Posterior vena cava (tissue), 2 donors: ENCODE data around the gene ZNF169. TPM values are rescaled to one million over a fixed set of nuclear protein-coding genes. Genes with fewer than 3 reads are reported as not detected.
"Not testable (repeated sequence)": the region's sequence is repeated elsewhere in the genome, so short reads cannot be mapped to it uniquely, and the experiment has no call there.

Experiments used
- DNase-seq: peaks from one replicate; pipeline ENCODE4 v3.0.0-alpha.2; 2020; ENCODE audit warnings: low spot score
- intact Hi-C, 2 donors: fragments of 100-400 bp; cut with DNase I; formaldehyde crosslinking; loops; one replicate each; pipeline versions ENCODE4 v1.14.1 to v1.14.2; 2022 to 2023
- long read RNA-seq, 2 donors: library from polyadenylated mRNA; unstranded; transcript quantifications; one replicate each; pipeline ENCODE4 v2.0.0, GENCODE V29; 2020 to 2021
- total RNA-seq, 2 donors: library from RNA; stranded (reverse); fragmentation: NEBNext Ultra II Directional; extraction: Animal tissue kit (Norgen Biotek cat#: 25700); gene quantifications; one replicate each; pipeline ENCODE4 v1.2.1, GENCODE V29; 2021
- donor health status: DM: yes; HTN: yes; CAD: no.
- donor health status: DM: yes; HTN: yes; CAD: no.

Gene ZNF169
- 1 to 10 TPM; 3.8 to 4.3 TPM for total RNA-seq
- long read RNA-seq, donor 1, partial matches to known transcripts = 0 of 1 reads
- long read RNA-seq, donor 1, other reads (novel, unspliced or antisense) = 1 of 1 reads
- long read RNA-seq, donor 2, partial matches to known transcripts = 1 of 4 reads
- long read RNA-seq, donor 2, other reads (novel, unspliced or antisense) = 0 of 4 reads

DNA sequence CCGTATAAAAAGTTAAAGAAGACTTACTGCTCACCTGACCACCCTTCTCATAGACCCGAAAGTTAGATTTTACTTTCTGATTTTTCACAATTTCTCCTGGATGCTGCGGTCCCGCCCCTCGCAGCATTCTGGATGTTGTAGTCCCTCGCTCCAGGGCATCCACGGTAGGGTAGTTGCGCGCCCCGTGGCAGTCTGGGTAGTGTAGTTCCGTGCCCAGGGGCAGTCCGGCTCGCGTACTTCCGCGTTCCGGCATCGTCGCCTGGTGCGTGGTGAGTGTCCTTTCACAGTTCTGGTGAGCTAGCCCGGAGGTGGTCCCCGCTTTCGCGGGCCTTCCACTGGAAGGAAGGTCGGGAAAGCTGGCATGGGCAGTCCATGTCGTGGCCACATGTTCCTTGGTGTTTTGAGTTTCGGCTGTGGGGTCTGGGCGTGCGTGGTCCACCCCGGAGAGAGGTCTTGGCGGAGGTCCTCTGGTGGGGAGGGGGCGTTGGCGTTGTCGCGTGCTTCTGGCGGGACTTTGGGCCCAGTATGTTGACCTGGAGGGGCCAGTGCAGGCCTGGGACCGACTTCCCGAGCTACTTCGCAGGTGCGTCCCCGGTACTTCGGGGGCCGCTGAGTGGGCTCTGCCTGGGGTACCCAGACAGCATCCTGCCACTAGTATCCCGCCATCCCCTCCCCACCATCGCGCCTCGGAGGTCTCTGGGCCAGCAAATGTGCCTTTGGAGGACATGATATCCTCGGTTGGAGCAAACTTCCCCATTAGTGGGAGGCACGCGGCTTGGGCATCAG lies at the start of gene ZNF169:
Gene ZNF169 (plus strand): TSS at position 222 of the 786 bp plus-strand sequence. CDS start 19,515 bp downstream, outside the sequence.
- DNase-seq = peak; percentile 98
- intact Hi-C loops = no loop called here

DNA sequence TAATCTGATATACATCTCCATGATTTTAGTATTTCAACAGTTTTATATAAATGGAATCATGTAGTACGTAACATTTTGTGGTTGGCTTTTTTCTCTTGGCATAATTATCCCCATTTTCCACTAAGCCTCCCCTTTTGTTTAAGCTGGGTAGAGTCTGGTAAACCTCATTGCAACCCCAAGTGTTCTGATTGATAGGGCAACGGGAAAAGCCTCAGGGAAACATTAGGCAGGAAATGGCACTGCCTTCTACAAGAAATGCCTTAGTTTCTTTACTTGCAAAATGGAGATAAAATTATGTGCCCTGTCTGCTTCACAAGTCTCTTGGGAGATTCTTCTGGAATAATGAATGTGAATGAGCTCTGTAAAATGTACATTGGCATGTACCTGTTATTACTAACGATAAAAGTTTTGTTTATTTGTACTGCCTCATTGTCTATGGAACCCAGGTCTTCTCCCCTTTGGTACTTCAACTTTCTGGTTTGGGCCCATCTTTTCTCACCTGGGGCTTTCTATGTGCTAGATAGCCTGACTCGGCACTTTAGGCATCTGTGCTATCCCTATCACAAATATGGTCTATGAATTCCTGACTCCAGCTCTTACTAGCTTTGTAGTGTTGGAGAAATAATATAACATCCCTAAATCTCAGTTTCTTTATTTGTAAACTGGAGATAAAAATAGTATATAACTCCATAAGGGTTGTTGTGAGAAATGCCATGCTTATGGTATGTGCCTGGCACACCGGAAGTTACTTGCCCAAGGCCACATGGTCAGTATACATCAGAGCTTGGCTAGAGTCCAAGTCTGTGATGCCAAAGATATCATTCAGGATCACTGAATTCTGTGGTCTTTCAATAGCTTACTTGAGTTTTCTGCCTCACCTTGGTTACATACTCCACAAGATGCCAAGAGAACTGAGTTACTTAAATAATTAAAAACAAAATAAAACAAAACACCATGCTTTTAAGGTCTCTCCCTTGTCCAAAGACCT lies 48.2 kb upstream of the ZNF169 start:
- DNase-seq = no peak
- intact Hi-C loops = loop anchor here (5.0 to 10.0 kb wide), 2 partner anchors 144 to 526 kb away; no protein-coding TSS in a partner anchor

DNA sequence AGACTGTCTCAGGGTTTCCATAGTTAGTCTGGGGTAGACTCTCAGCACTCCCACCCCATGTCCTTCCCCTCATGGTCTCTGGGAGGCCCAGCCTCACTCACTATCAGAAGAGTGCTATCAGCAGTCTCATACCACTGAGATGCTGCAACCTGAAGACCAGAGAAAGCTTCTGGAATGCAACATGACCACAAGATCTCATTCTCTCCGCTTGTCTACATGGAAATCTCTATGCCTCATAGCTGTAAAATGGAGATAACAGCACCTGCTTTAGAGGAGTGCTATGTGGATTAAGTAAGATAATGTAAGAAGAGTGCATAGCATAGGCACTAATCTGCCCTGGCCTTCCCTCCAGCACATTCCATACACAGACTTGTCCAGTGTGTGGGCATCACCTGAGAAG lies 47.0 kb upstream of the ZNF169 start:
- intact Hi-C loops = loop anchor here (2.0 to 10.0 kb wide), 3 partner anchors 145 to 527 kb away; no protein-coding TSS in a partner anchor
- no peak for DNase-seq

DNA sequence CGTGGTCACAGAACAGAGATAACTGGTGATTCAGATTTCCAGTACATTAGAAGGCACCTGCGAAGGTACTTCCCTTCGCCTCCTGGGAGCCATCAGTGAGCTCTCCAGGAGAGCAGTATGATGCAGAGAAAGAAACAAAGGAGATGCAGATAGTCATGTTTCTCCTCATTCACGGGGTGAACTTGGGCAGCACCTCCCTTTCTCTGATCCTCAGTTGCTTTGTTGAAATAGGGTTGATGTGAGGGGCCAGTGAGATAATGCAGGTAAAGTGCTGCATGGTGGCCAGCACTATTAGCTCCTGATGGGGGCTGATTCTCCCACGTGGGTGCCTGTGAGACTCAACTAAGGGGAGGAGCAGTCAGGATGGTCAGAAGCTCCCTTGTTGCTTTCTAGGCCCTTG lies 46.6 kb upstream of the ZNF169 start:
- intact Hi-C loops = loop anchor here (2.0 to 10.0 kb wide), 3 partner anchors 145 to 528 kb away; no protein-coding TSS in a partner anchor
- DNase-seq = no peak

DNA sequence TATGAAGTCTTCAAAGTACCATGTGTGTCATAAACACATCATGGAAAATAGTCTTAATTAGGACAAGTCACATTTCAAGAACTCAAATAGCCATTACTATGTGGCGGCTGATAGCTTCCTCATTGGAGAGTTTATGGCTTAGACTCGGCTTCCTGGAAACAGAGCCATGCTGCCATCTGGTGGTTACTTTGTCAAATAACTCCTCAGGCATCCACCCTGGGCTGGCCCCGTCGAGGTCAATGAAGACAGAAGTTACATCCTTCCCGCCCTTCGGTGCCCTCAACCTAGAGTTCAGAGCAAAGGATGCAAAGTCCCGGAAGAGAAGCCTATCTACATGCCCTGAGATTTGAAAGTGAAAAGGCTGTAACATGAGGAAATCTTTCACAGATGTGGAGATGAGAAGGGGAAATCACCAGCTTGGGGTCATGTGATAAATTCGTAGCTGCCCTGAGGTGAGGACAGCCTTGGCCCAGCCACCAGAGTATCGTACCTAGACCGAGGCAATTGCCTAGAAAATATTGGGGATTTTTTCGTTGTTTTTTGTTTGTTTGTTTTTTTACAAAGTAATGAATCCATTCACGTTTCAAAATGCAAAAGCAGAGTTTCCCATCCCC lies 45.5 kb upstream of the ZNF169 start:
- DNase-seq = peak; percentile 88
- intact Hi-C loops = loop anchor here (2.0 to 10.0 kb wide), 3 partner anchors 146 to 529 kb away; no protein-coding TSS in a partner anchor

DNA sequence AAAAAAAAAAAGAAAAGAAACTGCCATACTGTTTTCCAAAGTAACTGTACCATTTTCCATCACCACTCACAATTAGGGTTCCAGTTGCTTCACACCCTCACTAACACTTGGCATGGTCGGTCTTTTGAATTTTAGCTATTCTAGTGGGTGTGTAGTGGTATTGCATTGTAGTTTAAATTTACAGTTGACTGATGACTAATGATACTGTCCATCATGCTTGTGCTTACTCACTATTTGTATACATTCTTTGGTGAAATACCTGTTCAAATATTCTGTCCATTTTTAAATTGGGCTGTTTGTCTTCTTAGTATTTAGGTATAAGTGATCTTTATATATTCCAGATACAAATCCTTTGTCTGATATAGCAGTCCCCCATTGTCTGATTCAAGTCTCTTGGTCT lies 36.2 kb upstream of the ZNF169 start:
- intact Hi-C loops = no loop called here
- no peak for DNase-seq

DNA sequence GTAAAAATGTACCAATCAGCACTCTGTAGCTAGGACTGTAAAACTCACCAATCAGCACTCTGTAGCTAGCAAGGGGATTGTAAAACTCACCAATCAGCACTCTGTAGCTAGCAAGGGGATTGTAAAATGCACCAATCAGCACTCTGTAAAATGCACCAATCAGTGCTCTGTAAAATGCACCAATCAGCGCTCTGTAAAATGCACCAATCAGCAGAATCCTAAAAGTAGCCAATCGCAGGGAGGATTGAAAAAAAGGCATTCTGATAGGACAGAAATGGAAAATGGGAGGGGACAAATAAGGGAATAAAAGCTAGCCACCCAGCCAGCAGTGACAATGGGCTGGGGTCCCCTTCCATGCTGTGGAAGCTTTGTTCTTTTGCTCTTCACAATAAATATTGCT lies 33.7 kb upstream of the ZNF169 start:
- DNase-seq, intact Hi-C loops: not testable (repeated sequence)

DNA sequence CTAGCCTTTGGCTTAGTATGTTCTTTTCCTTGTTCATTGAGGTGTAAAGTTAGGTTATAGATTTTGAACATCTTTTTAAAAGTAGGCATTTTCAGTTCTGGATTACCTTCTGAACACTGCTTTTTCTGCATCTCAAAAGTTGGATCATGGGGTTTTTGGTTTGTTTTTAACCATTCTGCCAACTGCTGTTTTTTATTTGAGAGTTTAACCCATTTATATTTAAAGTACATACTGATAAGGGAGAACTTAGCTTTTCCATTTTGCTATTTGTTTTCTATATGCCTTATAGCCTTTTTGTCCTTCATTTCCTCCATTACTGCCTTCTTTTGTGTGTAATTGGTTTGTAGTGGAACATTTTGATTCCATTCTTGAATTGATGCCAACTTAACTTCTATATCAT lies 30.5 kb upstream of the ZNF169 start:
- intact Hi-C loops = no loop called here
- no peak for DNase-seq

DNA sequence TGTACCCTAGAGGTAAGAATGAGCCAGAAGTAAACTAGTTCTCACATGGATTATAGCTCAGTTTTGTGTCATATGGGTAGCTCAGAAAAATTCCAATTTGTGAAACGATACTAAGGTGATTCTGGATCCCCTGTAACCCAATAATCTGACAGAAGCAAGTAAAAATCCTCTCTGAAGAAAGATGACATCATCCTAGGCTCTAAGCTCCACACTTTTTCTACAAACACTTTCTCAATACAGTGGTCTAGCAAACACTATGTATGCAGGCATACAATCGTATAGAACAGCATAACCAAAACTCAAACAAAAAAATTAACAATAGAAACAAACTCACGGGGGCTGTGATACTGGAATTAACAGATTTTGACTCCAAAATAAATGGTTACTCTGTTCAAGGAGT lies 26.7 kb upstream of the ZNF169 start:
- no peak for DNase-seq
- intact Hi-C loops = no loop called here

DNA sequence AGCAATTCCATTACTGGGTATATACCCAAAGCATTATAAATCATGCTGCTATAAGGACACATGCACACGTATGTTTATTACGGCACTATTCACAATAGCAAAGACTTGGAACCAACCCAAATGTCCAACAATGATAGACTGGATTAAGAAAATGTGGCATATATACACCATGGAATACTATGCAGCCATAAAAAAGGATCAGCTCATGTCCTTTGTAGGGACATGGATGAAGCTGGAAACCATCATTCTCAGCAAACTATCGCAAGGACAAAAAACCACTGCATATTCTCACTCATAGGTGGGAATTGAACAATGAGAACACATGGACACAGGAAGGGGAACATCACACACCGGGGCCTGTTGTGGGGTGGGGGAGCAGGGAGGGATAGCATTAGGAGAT lies 18.0 kb upstream of the ZNF169 start:
- intact Hi-C loops, DNase-seq: not testable (repeated sequence)

DNA sequence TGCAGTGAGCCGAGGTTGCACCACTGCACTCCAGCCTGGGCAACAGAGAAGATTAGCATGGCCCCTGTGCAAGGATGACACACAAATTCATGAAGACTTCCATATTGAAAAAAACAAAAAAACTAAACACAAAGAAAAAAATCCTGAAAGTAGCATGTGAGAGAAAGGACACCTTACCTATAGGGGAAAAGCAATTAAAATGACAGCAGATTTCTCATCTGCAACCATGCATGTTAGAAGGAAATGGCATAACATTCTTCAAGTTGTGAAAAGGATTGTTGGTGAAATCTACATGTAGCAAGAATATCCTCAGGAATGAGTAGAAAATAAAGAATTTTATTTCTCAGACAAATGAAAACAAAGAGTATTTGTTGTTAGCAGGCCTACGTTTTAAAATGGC lies 13.4 kb upstream of the ZNF169 start:
- intact Hi-C loops = no loop called here
- DNase-seq = no peak

DNA sequence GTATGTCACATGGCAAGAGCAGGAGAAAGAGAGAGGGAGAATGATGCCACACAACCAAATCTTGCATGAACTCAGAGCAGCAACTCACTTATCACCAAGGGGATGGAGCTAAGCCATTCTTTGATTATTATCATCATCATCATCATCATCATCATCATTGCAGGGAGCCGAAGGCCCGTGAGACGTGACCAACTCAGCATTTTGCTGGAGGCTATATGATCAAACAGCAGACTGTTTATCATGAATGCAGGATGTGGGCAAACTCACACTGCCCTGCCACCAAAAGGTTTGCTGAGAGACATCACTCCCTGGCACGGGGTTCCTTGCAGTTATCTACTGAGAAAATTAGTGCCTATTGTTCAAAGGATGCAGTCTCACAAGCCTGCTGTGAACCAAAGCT lies 8.6 kb upstream of the ZNF169 start:
- no peak for DNase-seq
- intact Hi-C loops = no loop called here

DNA sequence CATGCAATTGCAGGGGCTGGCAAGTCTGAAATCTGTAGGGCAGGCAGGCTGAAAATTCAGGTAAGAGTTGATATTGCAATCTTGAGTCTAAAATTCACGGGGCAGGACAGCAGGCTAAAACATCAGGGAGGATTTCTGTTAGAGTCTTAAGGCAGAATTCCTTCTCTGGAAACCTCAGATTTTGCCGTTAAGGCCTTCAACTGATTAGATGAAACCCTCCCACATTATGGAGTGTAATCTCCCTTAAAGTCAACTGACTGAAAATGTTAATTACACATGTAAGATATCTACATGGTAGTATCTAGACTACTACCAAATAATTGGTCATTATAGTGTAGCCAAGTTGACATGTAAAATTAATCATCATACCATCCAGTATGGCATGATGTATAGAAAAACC lies 3.1 kb upstream of the ZNF169 start:
- DNase-seq = no peak
- intact Hi-C loops = no loop called here

DNA sequence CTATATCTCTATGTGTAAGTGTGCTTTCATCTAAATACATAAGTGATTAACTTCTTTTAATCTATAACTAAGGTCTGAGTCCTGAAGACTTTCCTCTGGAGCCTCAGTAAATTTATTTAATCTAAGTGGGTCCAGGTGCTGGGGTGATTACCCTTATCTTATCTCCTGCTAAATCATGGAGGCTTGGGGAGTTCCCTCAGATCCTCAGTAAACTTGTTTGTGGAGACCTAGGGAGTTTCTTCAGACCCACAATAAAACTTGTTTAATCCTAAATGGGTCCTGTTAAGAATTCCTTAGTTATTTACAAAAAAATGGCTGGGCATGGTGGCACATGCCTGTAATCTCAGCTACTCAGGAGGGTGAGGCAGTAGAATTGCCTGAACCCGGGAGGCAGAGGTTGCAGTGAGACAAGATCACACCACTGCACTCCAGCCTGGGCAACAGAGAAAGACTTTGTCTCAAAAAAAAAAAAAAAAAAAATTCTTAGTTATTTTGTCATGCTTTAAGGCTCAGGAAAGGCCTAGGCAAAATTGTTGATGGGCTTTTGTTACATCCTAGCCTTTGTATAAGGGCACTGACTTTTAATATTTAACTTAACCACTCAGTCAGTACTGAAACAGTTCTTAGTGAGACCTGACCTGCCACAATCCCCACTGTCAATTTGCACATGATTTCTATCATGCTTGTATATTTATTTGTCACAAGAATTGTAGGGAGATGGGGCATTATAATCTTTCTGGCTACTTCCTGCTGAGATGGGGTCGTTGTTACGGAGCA lies 6.7 kb downstream of the ZNF169 start:
- DNase-seq, intact Hi-C loops: not testable (repeated sequence)

DNA sequence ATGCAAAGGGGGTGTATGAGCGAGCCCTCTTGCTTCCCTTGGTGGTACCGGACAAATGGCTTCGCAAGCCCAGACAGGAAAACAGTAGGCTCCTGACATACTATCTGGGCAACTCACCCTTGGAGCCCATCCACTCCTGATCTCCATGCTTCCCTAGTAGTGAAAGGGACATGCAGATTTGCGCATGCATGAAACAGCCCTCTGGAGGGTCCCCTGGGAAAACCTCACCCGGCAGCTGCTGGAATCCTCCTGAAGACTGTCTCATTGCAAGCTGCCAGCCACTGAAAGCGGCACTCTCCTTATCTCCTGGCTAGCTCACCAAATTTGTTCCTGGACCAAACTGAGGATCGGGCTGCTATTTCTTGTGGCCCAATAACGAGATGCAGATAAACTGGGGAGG lies 10.2 kb downstream of the ZNF169 start:
- DNase-seq = no peak
- intact Hi-C loops = no loop called here

DNA sequence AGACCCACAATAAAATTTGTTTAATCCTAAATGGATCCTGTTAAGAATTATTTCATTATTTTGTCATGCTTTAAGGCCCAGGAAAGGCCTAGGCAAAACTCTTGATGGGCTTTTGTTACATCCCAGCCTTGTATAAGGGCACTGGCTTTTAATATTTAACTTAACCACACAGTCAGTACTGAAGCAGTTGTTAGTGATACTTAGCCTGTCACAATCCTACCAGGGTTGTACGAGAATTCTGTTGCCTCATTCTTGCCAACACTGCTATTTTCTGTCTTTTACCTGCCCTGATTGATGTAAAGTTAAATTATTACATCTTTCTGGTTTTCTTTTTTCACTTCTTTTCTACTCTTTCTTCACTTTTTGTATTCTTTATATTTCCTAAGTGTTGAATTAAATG lies 10.9 kb downstream of the ZNF169 start:
- intact Hi-C loops = no loop called here
- no peak for DNase-seq

DNA sequence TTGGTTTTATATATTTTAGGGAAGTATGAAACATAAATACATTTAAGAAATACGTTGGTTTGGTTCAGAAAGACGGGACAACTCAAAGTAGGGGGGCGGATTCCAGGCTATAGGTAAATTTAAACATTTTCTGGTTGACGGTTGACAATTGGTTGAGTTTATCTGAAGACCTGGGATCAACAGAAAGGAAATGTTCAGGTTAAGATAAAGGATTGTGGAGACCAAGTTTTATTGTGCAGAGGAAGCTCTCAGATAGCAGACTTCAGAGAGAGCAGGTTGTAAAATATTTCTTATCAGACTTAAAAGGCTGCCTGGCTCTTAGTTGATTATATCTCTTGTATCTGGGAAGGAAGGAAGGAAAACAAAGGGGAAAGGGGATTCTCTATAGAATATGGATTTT lies 17.9 kb downstream of the ZNF169 start:
- DNase-seq, intact Hi-C loops: not testable (repeated sequence)

DNA sequence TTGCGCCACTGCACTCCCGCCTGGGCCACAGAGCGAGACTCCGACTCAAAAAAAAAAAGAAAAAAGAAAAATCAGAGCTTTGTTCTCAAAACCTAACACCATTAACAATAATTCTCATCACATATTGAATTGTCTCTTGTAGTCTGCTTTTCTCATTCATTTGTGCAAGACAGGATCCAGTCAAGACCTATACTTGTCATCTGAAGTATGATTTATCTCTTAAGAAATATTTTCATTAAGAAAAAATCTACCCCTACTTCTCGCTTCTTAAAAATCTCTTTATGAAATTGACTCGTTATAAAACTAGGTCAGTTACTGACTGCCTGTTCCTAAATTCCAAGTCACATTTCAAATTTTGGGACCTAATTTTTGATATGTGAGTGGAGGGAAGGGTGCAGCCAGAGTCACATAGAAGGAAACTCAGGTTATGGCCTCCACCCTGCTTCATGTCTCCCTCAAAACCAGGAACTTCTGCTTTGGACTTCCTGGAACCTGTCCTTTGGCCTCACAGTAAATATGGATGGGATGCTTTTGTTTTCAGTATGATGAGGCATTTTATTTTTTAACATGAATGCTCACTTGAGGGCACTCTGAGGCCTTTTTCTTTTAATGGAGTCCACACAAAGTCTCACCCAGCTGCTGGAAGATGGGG lies 18.9 kb downstream of the ZNF169 start:
- intact Hi-C loops = no loop called here
- DNase-seq = no peak
